GM18511 (cell line): Measurements from ENCODE around the gene NAIF1.
"Not testable (repeated sequence)": the region's sequence is repeated elsewhere in the genome, so short reads cannot be mapped to it uniquely, and the experiment has no call there.

Source experiments
- ATAC-seq: cut with Tn5 transposase; IDR thresholded peaks from one replicate; pipeline ENCODE4 v1.9.1; 2021; ENCODE audit warnings: mild to moderate bottlenecking, moderate library complexity; ENCODE audit not compliant: unreplicated experiment

The NAIF1 gene, protein sequence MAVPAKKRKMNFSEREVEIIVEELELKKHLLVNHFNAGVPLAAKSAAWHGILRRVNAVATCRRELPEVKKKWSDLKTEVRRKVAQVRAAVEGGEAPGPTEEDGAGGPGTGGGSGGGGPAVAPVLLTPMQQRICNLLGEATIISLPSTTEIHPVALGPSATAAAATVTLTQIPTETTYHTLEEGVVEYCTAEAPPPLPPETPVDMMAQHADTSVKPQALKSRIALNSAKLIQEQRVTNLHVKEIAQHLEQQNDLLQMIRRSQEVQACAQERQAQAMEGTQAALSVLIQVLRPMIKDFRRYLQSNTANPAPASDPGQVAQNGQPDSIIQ

DNA sequence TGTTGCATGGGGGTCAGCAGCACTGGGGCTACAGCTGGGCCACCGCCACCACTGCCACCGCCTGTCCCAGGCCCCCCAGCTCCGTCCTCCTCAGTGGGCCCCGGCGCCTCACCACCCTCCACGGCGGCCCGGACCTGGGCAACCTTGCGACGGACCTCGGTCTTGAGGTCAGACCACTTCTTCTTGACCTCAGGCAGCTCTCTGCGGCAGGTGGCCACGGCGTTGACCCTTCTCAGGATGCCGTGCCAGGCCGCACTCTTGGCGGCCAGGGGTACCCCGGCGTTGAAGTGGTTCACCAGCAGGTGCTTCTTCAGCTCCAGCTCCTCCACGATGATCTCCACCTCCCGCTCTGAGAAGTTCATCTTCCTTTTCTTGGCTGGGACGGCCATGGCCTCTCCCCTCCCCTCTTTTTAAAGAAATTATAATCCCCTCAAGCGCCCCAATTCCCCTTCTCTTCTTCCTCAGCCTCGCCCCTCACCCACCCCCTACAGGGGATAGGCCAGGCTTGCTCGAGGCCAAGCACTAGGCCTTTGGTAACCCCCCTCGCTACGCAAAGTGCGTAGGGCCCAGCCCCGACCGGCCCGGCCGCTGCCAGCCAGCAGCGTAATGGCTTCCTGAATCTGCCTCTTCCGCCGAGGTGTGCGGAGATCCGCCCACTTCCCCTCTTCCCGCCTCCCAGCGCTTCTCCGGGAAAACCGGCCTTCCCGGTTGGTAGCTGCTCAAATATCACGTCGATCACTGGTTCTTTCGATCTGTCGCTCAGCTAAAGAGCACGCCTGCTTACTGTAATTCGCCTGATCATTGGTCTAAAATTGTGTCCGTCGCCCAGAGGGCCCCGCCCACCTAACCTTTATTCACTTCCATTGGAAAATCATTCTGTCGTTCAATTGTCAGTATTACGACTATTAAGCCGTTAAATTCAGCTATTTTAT, at the start of gene NAIF1:
Gene NAIF1 (minus strand): TSS at position 608 of the 932 bp plus-strand sequence. CDS start 219 bp downstream, at position 389.
- ATAC-seq: peak; percentile 71

DNA sequence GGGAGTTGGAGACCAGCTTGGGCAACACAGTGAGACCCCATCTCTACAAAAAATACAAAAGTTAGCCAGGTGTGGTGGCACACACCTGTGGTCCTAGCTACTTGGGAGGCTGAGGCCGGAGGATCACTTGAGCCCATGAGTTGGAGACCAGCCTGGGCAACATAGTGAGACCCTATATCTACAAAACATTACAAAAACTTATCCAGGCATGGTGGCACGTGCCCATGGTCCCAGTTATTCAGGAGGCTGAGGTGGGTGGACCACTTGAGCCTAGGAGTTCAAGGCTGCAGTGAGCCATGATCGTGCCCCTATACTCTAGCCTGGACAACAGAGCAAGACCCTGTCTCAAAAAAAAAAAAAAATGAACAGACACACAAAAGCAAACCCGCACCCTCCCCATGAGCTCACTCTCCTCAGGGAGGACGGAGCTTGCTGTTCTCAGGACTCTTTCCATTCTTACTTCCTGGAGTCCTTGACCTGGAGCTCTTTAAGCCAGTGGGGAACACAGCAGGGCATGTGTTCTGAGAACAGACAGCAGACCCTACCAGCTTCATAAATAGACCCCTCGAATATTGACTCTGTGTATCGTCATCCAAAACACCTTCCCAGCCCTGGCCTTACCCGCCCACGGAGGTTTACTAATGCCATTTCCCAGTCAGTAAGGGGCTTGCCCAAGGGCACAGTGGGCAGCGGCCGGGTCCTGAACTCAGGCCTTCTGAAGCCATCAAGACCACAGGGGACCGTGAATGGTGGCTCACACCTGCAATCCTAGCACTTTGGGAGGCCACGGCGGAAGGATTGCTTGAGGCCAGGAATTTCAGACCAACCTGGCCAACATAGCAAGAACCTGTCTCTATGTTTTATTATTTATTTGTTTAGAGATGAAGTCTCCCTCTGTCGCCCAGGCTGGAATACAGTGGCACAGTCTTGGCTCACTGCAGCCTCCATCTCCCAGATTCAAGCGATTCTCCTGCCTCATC, 49.3 kb upstream of the NAIF1 start:
- no peak for ATAC-seq

DNA sequence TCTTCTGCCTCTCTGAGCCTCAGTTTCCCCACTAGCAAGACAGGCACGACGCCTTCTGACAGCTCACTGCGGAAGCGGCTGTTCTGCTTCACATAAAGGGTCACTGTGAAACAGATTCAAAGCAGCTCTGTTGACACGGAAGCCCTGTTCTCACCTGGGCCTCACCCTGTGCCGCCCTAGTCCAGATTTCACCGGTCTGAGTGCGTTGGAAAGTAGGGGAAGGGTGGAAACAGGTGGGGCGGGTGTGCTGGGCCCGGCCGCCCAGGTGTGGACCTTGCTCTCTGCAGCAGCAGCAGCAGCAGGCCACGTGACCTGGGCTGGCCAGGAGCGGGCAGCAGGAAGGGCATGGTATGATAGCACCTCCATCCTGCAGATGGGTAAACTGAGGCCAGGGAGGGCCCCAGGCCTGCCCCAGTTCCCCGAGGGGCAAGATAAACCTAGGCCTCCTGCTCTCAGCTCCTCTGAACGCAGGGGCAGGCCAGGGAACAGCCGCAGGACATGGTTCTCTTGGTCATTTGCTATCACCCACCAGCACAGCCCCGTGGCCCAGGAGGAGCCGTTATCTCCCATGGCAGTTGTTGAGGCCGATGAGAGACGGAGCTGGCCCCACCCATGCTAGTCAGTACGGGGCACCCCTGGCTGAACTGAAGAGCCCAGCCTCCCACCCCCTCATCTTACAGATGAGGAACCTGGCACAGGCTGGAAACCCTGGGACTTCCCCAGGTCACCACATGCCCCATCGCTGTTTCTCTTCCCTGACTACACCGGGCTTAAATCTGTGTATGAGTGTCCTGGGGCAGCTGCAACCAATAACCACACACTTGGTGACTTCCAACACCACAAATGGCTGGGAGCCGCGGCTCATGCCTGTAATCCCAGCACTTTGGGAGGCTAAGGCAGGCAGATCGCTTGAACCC, 48.3 kb upstream of the NAIF1 start:
- no peak for ATAC-seq

DNA sequence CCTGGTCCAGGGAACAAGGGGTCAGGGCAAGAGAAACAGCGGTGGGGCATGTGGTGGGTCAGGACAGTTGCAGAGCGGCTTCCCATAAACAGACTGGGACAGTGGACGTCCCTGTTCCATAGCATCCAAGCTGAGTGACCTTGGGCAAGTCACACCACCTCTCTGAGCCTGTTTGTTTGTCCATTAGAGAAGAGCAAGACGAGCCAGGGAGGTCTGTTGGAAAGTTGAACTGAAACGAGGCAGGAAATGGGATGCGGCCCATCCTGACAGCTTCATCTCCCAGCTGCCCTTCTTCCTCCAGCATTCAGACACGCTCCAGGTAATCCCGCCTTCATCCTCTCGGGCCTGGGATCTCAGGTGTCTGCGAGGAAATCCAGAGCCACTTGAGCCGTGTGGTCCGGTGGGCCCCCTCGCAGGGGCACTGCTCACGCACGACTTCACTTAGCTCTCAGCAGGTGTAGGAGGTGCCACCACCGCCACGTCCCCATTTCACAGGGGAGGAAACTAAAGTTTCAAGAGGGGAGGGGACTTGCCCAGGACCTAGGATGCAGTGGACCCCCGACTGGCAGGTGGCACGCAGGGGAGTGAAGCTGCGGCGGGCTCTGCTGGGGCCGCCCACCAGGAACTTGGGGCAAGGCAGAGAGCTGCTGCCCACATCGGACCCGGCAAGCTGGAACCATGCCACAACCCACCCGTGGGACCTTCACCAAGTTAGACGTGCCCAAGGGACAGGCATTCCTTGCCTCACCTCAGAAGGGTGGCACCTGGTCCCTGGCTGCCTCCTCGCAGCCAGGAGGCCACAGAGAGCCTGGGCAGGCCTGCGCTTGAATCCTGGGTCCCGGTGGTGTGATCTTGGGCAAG, 47.4 kb upstream of the NAIF1 start:
- ATAC-seq: no peak

DNA sequence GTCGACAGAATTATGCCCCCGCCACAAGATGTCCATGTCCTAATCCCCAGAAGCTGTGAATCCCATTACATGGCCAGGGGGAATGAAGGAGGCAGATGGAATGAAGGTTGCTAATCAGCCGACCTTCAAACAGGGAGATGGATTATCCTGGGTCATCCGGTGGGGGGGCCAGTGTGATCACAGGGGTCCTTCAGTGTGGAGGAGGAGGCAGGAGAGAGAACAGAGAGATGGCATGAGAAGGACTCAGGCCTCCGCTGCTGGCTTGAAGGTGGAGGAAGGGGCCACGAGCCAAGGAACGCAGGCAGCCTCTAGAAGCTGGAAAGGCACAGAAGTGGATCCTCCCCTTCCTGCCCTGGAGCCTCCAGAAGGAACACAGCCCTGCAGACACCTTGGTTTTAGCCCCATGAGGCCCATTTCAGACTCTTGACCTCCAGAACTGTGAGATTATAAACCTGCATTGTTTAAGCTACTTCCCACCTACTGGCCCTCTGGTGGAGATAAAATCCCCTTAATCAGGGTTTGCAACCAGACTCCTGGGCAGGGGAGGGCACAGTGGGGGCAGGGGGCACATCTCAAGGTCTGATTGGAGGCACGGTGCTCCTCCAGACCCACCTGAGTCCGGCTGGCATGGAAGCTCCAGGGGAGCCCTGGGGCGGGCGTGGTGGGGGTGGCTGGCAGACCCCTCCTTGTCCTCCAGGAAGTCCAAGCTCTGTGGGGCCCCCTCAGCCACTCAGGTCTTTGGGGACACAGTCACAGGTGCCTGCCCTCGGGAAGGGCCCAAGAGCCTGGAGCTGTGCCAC, 46.6 kb upstream of the NAIF1 start:
- ATAC-seq: no peak

DNA sequence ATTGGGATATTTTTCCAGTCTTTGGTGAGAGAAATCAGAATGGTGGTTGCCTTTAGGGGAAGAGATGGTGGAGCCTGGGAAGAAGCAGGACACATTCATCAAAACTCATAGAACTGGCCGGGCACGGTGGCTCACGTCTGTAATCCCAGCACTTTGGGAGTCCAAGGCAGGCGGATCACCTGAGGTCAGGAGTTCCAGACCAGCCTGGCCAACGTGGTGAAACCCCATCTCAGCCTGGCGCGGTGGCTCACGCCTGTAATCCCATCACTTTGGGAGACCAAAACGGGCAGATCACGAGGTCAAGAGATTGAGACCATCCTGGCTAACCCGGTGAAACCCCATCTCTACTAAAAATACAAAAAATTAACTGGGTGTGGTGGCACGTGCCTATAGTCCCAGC, 44.6 kb upstream of the NAIF1 start:
- not testable (repeated sequence) for ATAC-seq

DNA sequence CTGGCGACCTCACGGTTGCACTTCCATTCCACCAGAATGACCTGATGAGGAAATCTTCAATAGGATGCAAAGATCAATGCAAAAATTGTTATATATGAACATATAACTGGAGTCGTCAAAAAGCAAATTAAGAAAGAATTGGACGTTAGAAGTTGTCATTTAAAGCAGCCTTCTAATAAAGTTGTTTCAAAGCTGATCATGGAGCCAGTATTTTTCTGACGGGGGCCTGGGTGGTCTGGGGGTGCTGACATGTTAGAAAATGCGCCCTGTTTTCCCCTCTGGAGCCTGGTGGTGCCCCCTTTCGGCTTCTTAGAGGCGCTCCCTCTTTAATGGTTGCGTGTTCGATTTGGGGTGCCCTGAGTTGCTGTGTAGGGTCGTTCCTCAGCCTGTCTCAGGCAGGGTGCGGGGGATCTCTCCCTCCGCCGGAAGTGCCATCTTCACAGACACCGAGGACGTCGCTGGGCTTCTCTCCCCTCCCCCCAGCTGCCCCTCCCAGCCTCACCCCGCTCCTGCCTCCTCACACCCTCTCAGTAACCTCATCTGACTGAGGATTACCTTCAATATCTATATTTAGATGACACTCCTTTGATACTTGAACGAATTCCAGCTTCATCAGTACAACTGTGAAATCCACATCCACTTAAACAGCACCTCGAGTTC, 42.1 kb upstream of the NAIF1 start:
- ATAC-seq: no peak

DNA sequence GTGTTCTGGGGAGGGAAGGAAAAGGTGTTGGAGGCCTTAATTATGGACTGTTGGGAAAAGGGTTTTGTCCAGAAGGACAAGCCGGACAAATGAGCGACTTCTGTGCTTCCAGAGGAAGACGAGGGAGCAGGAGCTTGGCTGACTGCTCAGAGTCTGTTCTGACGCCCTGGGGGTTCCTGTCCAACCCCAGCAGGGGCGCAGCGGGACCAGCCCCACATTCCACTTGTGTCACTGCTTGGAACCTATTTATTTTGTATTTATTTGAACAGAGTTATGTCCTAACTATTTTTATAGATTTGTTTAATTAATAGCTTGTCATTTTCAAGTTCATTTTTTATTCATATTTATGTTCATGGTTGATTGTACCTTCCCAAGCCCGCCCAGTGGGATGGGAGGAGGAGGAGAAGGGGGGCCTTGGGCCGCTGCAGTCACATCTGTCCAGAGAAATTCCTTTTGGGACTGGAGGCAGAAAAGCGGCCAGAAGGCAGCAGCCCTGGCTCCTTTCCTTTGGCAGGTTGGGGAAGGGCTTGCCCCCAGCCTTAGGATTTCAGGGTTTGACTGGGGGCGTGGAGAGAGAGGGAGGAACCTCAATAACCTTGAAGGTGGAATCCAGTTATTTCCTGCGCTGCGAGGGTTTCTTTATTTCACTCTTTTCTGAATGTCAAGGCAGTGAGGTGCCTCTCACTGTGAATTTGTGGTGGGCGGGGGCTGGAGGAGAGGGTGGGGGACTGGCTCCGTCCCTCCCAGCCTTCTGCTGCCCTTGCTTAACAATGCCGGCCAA, 41.3 kb upstream of the NAIF1 start:
- ATAC-seq: no peak

DNA sequence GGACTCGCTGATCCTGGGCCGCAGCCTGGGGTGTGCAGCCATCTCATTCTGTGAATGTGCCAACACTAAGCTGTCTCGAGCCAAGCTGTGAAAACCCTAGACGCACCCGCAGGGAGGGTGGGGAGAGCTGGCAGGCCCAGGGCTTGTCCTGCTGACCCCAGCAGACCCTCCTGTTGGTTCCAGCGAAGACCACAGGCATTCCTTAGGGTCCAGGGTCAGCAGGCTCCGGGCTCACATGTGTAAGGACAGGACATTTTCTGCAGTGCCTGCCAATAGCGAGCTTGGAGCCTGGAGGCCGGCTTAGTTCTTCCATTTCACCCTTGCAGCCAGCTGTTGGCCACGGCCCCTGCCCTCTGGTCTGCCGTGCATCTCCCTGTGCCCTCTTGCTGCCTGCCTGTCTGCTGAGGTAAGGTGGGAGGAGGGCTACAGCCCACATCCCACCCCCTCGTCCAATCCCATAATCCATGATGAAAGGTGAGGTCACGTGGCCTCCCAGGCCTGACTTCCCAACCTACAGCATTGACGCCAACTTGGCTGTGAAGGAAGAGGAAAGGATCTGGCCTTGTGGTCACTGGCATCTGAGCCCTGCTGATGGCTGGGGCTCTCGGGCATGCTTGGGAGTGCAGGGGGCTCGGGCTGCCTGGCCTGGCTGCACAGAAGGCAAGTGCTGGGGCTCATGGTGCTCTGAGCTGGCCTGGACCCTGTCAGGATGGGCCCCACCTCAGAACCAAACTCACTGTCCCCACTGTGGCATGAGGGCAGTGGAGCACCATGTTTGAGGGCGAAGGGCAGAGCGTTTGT, 40.5 kb upstream of the NAIF1 start:
- no peak for ATAC-seq

DNA sequence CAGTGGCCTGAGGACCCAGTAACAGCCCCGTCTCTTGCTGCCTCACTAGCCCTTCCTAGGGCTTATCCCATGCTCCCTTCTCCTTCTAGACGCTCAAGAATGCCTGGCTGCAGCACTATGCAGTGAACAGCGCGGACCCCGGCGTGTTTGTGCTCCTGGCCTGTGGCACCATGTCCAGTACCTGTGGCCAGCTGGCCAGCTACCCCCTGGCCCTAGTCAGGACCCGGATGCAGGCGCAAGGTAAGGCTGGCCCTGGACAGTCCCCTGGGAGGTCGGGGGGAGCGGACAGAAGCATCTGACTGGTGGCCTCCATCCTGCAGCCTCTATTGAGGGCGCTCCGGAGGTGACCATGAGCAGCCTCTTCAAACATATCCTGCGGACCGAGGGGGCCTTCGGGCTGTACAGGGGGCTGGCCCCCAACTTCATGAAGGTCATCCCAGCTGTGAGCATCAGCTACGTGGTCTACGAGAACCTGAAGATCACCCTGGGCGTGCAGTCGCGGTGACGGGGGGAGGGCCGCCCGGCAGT, 39.9 kb upstream of the NAIF1 start:
- ATAC-seq: no peak

DNA sequence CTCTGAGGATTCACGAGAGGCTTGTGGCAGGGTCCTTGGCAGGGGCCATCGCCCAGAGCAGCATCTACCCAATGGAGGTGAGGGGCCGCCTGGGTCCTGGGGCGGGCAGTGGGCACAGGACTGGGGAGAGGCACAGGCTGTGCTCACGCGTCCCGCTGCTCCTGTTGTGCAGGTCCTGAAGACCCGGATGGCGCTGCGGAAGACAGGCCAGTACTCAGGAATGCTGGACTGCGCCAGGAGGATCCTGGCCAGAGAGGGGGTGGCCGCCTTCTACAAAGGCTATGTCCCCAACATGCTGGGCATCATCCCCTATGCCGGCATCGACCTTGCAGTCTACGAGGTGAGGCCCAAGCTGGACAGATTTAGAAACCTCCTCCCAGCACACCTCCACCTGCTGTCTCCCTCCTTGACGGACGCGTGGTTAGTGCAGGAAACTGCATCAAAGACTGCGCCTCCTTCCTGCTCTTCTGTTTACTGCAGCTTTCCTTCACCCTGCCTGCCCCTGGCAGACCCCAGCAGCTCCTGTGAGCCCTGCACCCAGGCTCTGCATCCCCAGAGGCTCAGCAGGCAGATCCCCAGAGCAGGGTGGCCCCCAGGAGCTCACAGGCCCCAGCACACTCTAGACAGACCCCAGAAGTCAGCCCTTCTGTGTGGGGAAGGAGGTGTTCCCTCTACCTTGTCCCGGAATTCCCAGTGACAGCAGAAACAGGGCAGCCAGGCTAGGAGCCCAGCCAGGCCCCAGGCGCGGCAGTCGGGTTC, 39.2 kb upstream of the NAIF1 start:
- no peak for ATAC-seq

DNA sequence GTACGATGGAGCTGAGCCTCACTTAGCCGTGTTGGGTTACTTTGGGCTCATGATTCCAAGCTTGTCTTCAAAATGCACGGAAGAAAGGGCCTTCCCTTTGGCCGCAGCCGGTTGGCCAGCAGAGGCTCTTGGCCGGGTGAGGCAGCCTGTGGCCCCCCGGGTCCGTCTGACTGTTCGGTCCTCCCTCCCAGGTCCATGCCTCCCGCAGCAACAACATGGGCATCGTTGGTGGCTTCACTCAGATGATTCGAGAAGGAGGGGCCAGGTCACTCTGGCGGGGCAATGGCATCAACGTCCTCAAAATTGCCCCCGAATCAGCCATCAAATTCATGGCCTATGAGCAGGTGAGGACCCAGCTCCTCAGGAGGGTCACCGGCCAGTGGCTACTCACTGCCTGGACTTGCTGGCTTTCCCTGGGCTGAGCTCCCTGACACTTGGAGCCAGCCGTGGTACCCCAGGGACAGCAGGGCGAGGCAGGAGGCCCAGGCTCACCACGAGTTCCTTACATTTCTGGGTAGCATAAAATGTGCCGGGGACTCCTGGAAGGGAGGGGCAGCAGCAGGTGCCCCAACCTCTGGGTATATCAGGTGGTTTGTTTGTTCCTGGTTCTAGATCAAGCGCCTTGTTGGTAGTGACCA, 38.5 kb upstream of the NAIF1 start:
- no peak for ATAC-seq

DNA sequence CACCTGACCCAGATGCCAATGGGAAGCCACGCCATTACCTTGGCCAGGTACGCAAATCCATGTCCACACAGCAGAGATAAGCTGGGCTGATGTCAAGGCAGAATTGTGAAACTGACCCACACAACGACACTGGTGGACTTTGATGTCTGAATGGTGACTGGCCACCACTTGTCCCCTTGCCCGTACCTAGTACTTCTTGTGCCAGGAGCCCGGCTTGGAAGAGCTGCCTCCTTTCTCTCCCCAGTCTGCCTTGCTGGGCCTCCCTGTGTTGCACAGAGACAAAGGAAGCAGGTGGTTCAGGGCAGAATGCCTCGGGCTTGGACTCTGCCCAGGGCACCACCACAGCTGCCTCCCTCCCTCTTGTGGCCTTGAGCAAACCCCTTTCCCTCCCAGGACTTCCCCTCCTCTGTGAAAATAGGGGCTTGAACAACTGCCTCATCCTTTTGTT, 37.1 kb upstream of the NAIF1 start:
- ATAC-seq: no peak

DNA sequence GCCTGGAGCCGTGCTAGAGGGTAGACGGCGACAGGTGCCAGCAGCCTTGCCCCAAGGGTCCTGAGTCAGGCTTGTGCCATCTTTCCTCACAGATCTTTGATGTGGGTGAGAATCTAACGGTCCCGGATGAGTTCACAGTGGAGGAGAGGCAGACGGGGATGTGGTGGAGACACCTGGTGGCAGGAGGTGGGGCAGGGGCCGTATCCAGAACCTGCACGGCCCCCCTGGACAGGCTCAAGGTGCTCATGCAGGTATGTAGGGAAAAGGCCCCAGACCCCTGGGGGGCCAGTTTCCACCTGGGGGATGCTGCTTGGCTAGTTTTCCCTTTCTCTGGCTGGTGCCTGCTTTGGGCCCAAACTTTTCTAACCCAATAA, 36.5 kb upstream of the NAIF1 start:
- ATAC-seq: no peak
